ENCODE measurements around the gene KRT75. TPM values are rescaled to one million over a fixed set of nuclear protein-coding genes. Genes with fewer than 3 reads are reported as not detected.
A peak's percentile ranks its signal among the peaks of the same experiment; 100 is the strongest.
"Not testable (repeated sequence)": the region's sequence is repeated elsewhere in the genome, so short reads cannot be mapped to it uniquely, and the experiment has no call there.

KRT75 gene
- polyA plus RNA-seq, 2 of the 4 experiments (the other 2 are of a cell fraction): not detected

DNA sequence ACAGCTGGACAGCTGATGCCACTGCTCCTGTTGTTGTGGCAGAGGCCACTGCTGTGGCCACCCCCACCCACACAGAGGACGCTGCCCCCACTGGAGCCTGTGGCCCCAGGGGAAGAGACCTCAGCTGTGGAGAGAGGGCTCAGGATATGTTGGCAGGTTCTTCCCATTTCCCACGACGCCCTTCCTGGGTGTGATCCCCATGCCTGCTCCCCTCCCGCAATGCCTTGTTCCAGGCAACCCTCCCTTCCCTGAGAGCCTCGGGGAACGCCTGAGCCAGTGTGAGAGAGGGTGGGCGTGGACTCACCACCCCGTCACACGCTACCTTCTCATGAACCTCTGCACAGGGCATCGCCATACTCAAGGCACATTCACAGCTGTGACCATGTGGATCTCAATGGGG lies 22.4 kb downstream of the KRT75 start:
- no peak for FAIRE-seq
- CTCF ChIA-PET: interaction anchor here (0.9 to 3.2 kb wide), 10 partner anchors 16 to 473 kb away, joined by 3 to 16 read pairs (median 4); partner anchors contain the start of gene KRT84
- WGBS (ENCODE audit: missing lambda C conversion rate): 81% methylated on average over 10 of the region's 10 CpGs
- POLR2A ChIA-PET: no interaction called here
- H3K4me1 ChIP-seq: peaks cover 27% of the 10 kb centered on the region
- H3K4me2 ChIP-seq: no peak overlapping the region
- DNase-seq (ENCODE audit: low read depth in 1 of 2, low spot score in 1 of 2): no peak
- no peaks in the 10 kb centered on the region for H3K9me3 ChIP-seq
- no peak overlapping the region for H3K4me3 ChIP-seq
- no peak for TF ChIP-seq KDM1A (IDR thresholded peaks at IDR 0.05; ENCODE audit: low read depth)
- no peak for TF ChIP-seq ZSCAN20 (CRISPR knock-in tag; IDR thresholded peaks at IDR 0.05)
- TF ChIP-seq ATOH8 (CRISPR knock-in tag; IDR thresholded peaks at IDR 0.05; ENCODE audit: low read depth): no peak
- TF ChIP-seq EP300 (IDR thresholded peaks at IDR 0.05): no peak
- TF ChIP-seq FOSB (CRISPR knock-in tag; IDR thresholded peaks at IDR 0.05): no peak
- no peak for TF ChIP-seq HDAC2 (IDR thresholded peaks at IDR 0.05)
- TF ChIP-seq EHMT2 (IDR thresholded peaks at IDR 0.05; ENCODE audit: low read depth): no peak
- TF ChIP-seq ZNF302 (CRISPR knock-in tag; IDR thresholded peaks at IDR 0.05): no peak
- TF ChIP-seq FOSL2 (IDR thresholded peaks at IDR 0.05): no peak
- no peak for TF ChIP-seq FOSL2 (CRISPR knock-in tag; IDR thresholded peaks at IDR 0.05)
- no peak for TF ChIP-seq PHF8 (IDR thresholded peaks at IDR 0.05; ENCODE audit: borderline replicate concordance, low read depth)
- TF ChIP-seq POLR2AphosphoS2 (conservative IDR thresholded peaks at IDR 0.05; ENCODE audit: low read length): no peak
- no peak for TF ChIP-seq HOXB5 (CRISPR knock-in tag; IDR thresholded peaks at IDR 0.05)
- TF ChIP-seq, protein P1, sequence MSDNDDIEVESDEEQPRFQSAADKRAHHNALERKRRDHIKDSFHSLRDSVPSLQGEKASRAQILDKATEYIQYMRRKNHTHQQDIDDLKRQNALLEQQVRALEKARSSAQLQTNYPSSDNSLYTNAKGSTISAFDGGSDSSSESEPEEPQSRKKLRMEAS (IDR thresholded peaks at IDR 0.05): no peak
- no peak for TF ChIP-seq KDM5A (IDR thresholded peaks at IDR 0.05)
- no peak for TF ChIP-seq HOXA7 (CRISPR knock-in tag; IDR thresholded peaks at IDR 0.05)
- TF ChIP-seq, protein P2, sequence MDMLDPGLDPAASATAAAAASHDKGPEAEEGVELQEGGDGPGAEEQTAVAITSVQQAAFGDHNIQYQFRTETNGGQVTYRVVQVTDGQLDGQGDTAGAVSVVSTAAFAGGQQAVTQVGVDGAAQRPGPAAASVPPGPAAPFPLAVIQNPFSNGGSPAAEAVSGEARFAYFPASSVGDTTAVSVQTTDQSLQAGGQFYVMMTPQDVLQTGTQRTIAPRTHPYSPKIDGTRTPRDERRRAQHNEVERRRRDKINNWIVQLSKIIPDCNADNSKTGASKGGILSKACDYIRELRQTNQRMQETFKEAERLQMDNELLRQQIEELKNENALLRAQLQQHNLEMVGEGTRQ (IDR thresholded peaks at IDR 0.05): no peak
- no peak for ATAC-seq
- no peak overlapping the region for H3K27ac ChIP-seq

GRCh38 chr12:52410589-52411248 lies 23.5 kb downstream of the KRT75 start:
- WGBS (ENCODE audit: missing lambda C conversion rate): 100% methylated on average over 1 of the region's 1 CpG
- H3K4me3 ChIP-seq; H3K9me3 ChIP-seq; H3K4me2 ChIP-seq; FAIRE-seq; DNase-seq (ENCODE audit: low read depth in 1 of 2, low spot score in 1 of 2); H3K27ac ChIP-seq; POLR2A ChIA-PET; ATAC-seq: not testable (repeated sequence)
- H3K4me1 ChIP-seq: peaks cover 17% of the 10 kb centered on the region; the same call in 1 of the 3 replicates
- CTCF ChIA-PET: interaction anchor here (0.9 kb wide), 1 partner anchor 20 kb away, joined by 3 read pairs; no protein-coding TSS in a partner anchor

DNA sequence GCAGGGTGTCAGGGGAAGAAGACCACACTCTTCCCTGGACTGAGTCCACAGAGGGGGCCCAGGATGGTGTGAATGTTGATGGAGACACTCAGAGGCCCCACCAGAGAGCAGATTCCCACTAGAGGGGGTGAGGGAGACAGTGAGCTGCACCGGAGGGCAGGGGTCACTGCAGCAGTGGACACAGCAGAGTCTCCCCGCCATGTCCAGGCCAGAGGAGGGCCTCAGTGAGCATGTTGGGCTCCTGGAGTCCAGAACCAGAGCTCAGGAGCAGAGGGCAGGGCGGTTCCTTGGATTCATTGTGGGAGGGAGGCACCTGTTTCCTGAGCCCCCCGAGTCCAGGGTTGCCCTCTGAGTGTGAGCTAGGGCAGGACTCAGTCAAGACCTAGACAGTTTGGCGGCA lies 26.3 kb downstream of the KRT75 start:
- 84% methylated on average over 4 of the region's 5 CpGs for WGBS (ENCODE audit: missing lambda C conversion rate)
- ChIA-PET CTCF (interaction anchor here (1.1 to 1.4 kb wide), 2 partner anchors 99 to 463 kb away, joined by 4 read pairs; no protein-coding TSS in a partner anchor), POLR2A (no interaction called here)
- H3K9me3 ChIP-seq: no peaks in the 10 kb centered on the region
- peak in 1 of 2 experiments; percentile 26 for DNase-seq (ENCODE audit: low read depth in 1 of 2, low spot score in 1 of 2)
- no peak overlapping the region for H3K4me3 ChIP-seq
- H3K4me2 ChIP-seq: no peak overlapping the region
- FAIRE-seq: no peak
- peaks cover 1% of the 10 kb centered on the region; the same call in 1 of the 3 replicates for H3K4me1 ChIP-seq
- H3K27ac ChIP-seq: no peak overlapping the region
- TF ChIP-seq RNF2 (IDR thresholded peaks at IDR 0.05; ENCODE audit: borderline replicate concordance, low read depth) (no peak), RAD21 (conservative IDR thresholded peaks at IDR 0.05 in 1 of 2, IDR thresholded peaks at IDR 0.05 in 1 of 2) (peak in 1 of 2 experiments; percentile 16; a peak in 2 of 5 replicates)
- peak; percentile 41 to 70; a peak in 5 of 6 replicates for ATAC-seq
